ENCODE data around the gene CSNK1G1. TPM values are rescaled to one million over a fixed set of nuclear protein-coding genes. Genes with fewer than 3 reads are reported as not detected.

The CSNK1G1 gene
- total and polyA plus RNA-seq, 2 of the 8 experiments (the other 6 are each of a cell fraction or from before 2014, with no cell fraction given): 6.0 to 12.9 TPM

GRCh38 chr15:64267331-64267973 is 88.5 kb downstream of the CSNK1G1 start:
- Histone ChIP-seq H3K9me3 (ENCODE audit: insufficient read depth in 2 of 2, low read depth in 1 of 2, low read length in 1 of 2) (peaks cover 2 to 3% of the 10 kb centered on the region in 2 experiments; a peak in 1 of 4 replicates), H2AFZ (ENCODE audit: low read length) (no peak overlapping the region), H3K23ac (ENCODE audit: insufficient read length) (no peak overlapping the region), H3K4me1 (replicated peaks in 1 of 4; ENCODE audit: control insufficient read depth in 3 of 4, insufficient read depth in 4 of 4, low read length in 3 of 4) (no peaks in the 10 kb centered on the region), H3K36me3 (ENCODE audit: control insufficient read depth in 2 of 4, insufficient read depth in 4 of 4, low read length in 3 of 4) (no peaks in the 10 kb centered on the region), H2BK15ac (ENCODE audit: low read length) (no peak overlapping the region), H2BK20ac (ENCODE audit: low read length) (no peak overlapping the region), H3K79me1 (ENCODE audit: low read depth, low read length) (no peaks in the 10 kb centered on the region), H2AK5ac (ENCODE audit: low read depth, low read length) (no peak overlapping the region), H3K18ac (ENCODE audit: extremely low read depth, low read length) (no peak overlapping the region), H3K9ac (replicated peaks in 1 of 4; ENCODE audit: extremely low read depth in 1 of 4, low read depth in 3 of 4, low read length in 3 of 4) (no peak overlapping the region), H4K8ac (ENCODE audit: extremely low read depth, insufficient read depth, low read length) (no peak overlapping the region), H3K4ac (replicated peaks; ENCODE audit: insufficient read length, low read depth, low read length) (no peak overlapping the region), H3K4me2 (ENCODE audit: insufficient read depth in 1 of 2, low read depth in 2 of 2, low read length in 2 of 2) (no peak overlapping the region), H3K23me2 (ENCODE audit: low read depth, low read length) (no peaks in the 10 kb centered on the region), H2BK5ac (ENCODE audit: low read depth, low read length) (no peak overlapping the region), H3K27ac (ENCODE audit: low read depth, low read length) (no peak overlapping the region), H3K27me3 (replicated peaks in 1 of 4; ENCODE audit: control insufficient read depth in 3 of 4, extremely low read depth in 1 of 4, insufficient read depth in 3 of 4, low read length in 3 of 4) (no peaks in the 10 kb centered on the region), H4K91ac (replicated peaks; ENCODE audit: insufficient read length, low read length) (no peak overlapping the region), H3K4me3 (ENCODE audit: extremely low read depth in 1 of 4, insufficient read depth in 2 of 4, low read depth in 3 of 4, low read length in 4 of 4) (no peak overlapping the region), H2BK120ac (replicated peaks; ENCODE audit: low read depth, low read length) (no peak overlapping the region), H3K79me2 (ENCODE audit: control insufficient read depth in 1 of 2, insufficient read depth in 2 of 2, low read length in 2 of 2) (peaks cover 0 to 3% of the 10 kb centered on the region in 2 experiments; a peak in 2 of 4 replicates), H4K20me1 (replicated peaks in 1 of 2; ENCODE audit: control insufficient read depth in 1 of 2, insufficient read depth in 2 of 2, low read length in 2 of 2) (no peaks in the 10 kb centered on the region), H3K14ac (ENCODE audit: insufficient read length) (no peak overlapping the region), H2BK12ac (ENCODE audit: low read depth, low read length) (no peak overlapping the region), H4K5ac (ENCODE audit: insufficient read length, low read depth, low read length) (no peak overlapping the region), H3K56ac (replicated peaks; ENCODE audit: insufficient read length, low read depth, low read length) (no peak overlapping the region)
- DNase-seq (ENCODE audit: low read depth in 1 of 2, low spot score in 2 of 2): no peak
- no peak for FAIRE-seq
- POLR2A ChIA-PET (ENCODE audit: partially characterized antibody): no interaction called here
- 86% methylated on average over 1 of the region's 1 CpG; no CpG with 5 or more reads in 1 of the 2 experiments for WGBS, 2 experiments (ENCODE audit: extremely low coverage in 1 of 2, insufficient coverage in 1 of 2, insufficient read length in 1 of 2, insufficient replicate concordance in 2 of 2, low coverage in 1 of 2, low lambda C conversion rate in 2 of 2, missing lambda C conversion rate in 1 of 2)
- CTCF ChIA-PET (ENCODE audit: partially characterized antibody): interaction anchor here (0.7 kb wide), 1 partner anchor 465 kb away, joined by 3 read pairs; no protein-coding TSS in a partner anchor
- TF ChIP-seq BACH1 (IDR thresholded peaks at IDR 0.05; ENCODE audit: low read length) (no peak), SUZ12 (IDR thresholded peaks at IDR 0.05; ENCODE audit: low read length) (no peak), KDM4A (IDR thresholded peaks at IDR 0.05; ENCODE audit: low read depth, low read length, severe bottlenecking) (no peak), RNF2 (IDR thresholded peaks at IDR 0.05; ENCODE audit: borderline replicate concordance, low read depth, low read length, missing control alignments, poor library complexity, severe bottlenecking) (no peak), SP4 (IDR thresholded peaks at IDR 0.05; ENCODE audit: low read length) (no peak), PHF8 (conservative IDR thresholded peaks at IDR 0.05; ENCODE audit: low read depth, low read length) (no peak)
